SK-N-MC (cell line): ENCODE data around the gene AFMID.

ENCODE experiments used
- EZH2 ChIP-seq: fragments of 200-600 bp; sonication (generic); IDR thresholded peaks from one replicate; pipeline ENCODE4 v1.6.1; 2017; ENCODE audit warnings: antibody characterized with exemption
- FOXP2 ChIP-seq: optimal IDR thresholded peaks from 2 replicates; pipeline ENCODE3; 2011; ENCODE audit warnings: mild to moderate bottlenecking, moderate library complexity; ENCODE audit not compliant: insufficient read depth; ENCODE audit errors: extremely low read length, control extremely low read depth
- POLR2AphosphoS5 ChIP-seq: IDR thresholded peaks from 2 replicates; pipeline ENCODE4 v1.6.1; 2012; ENCODE audit warnings: mild to moderate bottlenecking, low read depth, low read length, borderline replicate concordance

DNA sequence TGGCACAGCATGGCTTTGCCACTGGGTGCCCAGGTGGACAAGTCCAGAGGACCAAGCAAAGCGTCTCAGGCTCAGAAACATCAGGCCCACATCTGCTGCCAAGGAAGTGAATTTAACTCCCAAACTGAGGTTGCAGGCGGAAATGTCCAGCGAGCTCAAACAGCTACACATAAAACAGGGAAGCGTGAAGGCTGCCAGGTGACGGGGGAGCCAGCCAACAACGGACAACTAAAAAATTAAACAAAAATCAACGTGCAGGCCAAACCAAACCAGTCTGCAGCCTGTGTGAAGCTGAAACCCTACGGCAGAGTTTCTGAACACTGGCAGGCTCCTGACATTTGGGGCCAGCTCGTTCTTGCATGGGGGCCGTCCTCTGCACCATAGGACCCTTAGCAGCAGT is 2.8 kb upstream of the AFMID start:
- TF ChIP-seq POLR2AphosphoS5 = no peak
- no peak for TF ChIP-seq EZH2
- TF ChIP-seq FOXP2 = no peak
